Activated naive CD4-positive, alpha-beta T cell treated with anti-CD3 and anti-CD28 coated beads, Interleukin-2, amount 10 ng/mL, durations not matched to agents 7 days and 5 days (primary cell): ENCODE data around the gene LAMA5.

Experiments used
- CTCF ChIA-PET: fragments of 350-600 bp; sonication (Branson Sonifier 250); formaldehyde crosslinking; loops from one replicate; lab custom pipeline; 2021; ENCODE audit warnings: antibody characterized with exemption; lab: Charles Lee
- DNase-seq: peaks from one replicate; pipeline ENCODE4 v3.0.0-alpha.2; 2020
- H3K27ac Mint-ChIP-seq: one replicate; pipeline ENCODE4 v1.8.0; 2021; ENCODE audit warnings: mild to moderate bottlenecking, moderate library complexity, mixed read lengths
- H3K27me3 Mint-ChIP-seq: one replicate; pipeline ENCODE4 v1.8.0; 2021; ENCODE audit warnings: mild to moderate bottlenecking, mixed read lengths
- H3K36me3 Mint-ChIP-seq: one replicate; pipeline ENCODE4 v1.8.0; 2021; ENCODE audit warnings: mixed read lengths
- H3K4me1 Mint-ChIP-seq: one replicate; pipeline ENCODE4 v1.8.0; 2021; ENCODE audit warnings: mixed read lengths
- H3K4me3 Mint-ChIP-seq: one replicate; pipeline ENCODE4 v1.8.0; 2021; ENCODE audit warnings: mild to moderate bottlenecking, moderate library complexity, mixed read lengths
- H3K9me3 Mint-ChIP-seq: one replicate; pipeline ENCODE4 v1.8.0; 2021; ENCODE audit warnings: mixed read lengths

Gene LAMA5

GRCh38 chr20:62357187-62357667, 9.9 kb downstream of the LAMA5 start:
- Mint-ChIP-seq H3K4me1 (no peaks in the 10 kb centered on the region), H3K27ac (no peak overlapping the region), H3K27me3 (peaks cover 20% of the 10 kb centered on the region), H3K36me3 (no peaks in the 10 kb centered on the region), H3K4me3 (no peak overlapping the region), H3K9me3 (no peaks in the 10 kb centered on the region)
- CTCF ChIA-PET = no interaction called here
- DNase-seq = no peak

GRCh38 chr20:62356589-62357186, 10.4 kb downstream of the LAMA5 start:
- DNase-seq = no peak
- CTCF ChIA-PET = no interaction called here
- no peaks in the 10 kb centered on the region for H3K36me3 Mint-ChIP-seq

GRCh38 chr20:62355878-62356588, 11.1 kb downstream of the LAMA5 start:
- no peak overlapping the region for H3K27ac Mint-ChIP-seq
- CTCF ChIA-PET = no interaction called here
- peaks cover 20% of the 10 kb centered on the region for H3K27me3 Mint-ChIP-seq
- no peak overlapping the region for H3K4me3 Mint-ChIP-seq
- H3K36me3 Mint-ChIP-seq = no peaks in the 10 kb centered on the region
- H3K9me3 Mint-ChIP-seq = no peaks in the 10 kb centered on the region
- DNase-seq = no peak
- no peaks in the 10 kb centered on the region for H3K4me1 Mint-ChIP-seq

More at GRCh38 chr20:62356589-62357186, 10.4 kb downstream of the LAMA5 start:
- no peak overlapping the region for H3K27ac Mint-ChIP-seq
- H3K4me3 Mint-ChIP-seq = no peak overlapping the region
- H3K27me3 Mint-ChIP-seq = peaks cover 20% of the 10 kb centered on the region
- H3K4me1 Mint-ChIP-seq = no peaks in the 10 kb centered on the region
- H3K9me3 Mint-ChIP-seq = no peaks in the 10 kb centered on the region

GRCh38 chr20:62355516-62355877, 11.6 kb downstream of the LAMA5 start:
- DNase-seq = no peak
- Mint-ChIP-seq H3K27me3 (peaks cover 20% of the 10 kb centered on the region), H3K4me1 (no peaks in the 10 kb centered on the region)

GRCh38 chr20:62354811-62355341, 12.2 kb downstream of the LAMA5 start:
- no peaks in the 10 kb centered on the region for H3K9me3 Mint-ChIP-seq
- no peaks in the 10 kb centered on the region for H3K36me3 Mint-ChIP-seq

More at GRCh38 chr20:62355516-62355877, 11.6 kb downstream of the LAMA5 start:
- CTCF ChIA-PET = no interaction called here
- H3K27ac Mint-ChIP-seq = no peak overlapping the region
- no peak overlapping the region for H3K4me3 Mint-ChIP-seq
- no peaks in the 10 kb centered on the region for H3K9me3 Mint-ChIP-seq
- H3K36me3 Mint-ChIP-seq = no peaks in the 10 kb centered on the region

GRCh38 chr20:62354031-62354808, 12.9 kb downstream of the LAMA5 start:
- CTCF ChIA-PET = no interaction called here

More at GRCh38 chr20:62354811-62355341, 12.2 kb downstream of the LAMA5 start:
- CTCF ChIA-PET = no interaction called here
- peaks cover 20% of the 10 kb centered on the region for H3K27me3 Mint-ChIP-seq
- H3K4me3 Mint-ChIP-seq = no peak overlapping the region
- no peak for DNase-seq
- no peak overlapping the region for H3K27ac Mint-ChIP-seq
- no peaks in the 10 kb centered on the region for H3K4me1 Mint-ChIP-seq

GRCh38 chr20:62353289-62354030, 13.7 kb downstream of the LAMA5 start:
- no peak overlapping the region for H3K27ac Mint-ChIP-seq
- H3K4me3 Mint-ChIP-seq = no peak overlapping the region
- DNase-seq = no peak
- peaks cover 6% of the 10 kb centered on the region for H3K9me3 Mint-ChIP-seq
- peaks cover 20% of the 10 kb centered on the region for H3K27me3 Mint-ChIP-seq
- no peaks in the 10 kb centered on the region for H3K4me1 Mint-ChIP-seq
- CTCF ChIA-PET = no interaction called here
- H3K36me3 Mint-ChIP-seq = peaks cover 2% of the 10 kb centered on the region

More at GRCh38 chr20:62354031-62354808, 12.9 kb downstream of the LAMA5 start:
- Mint-ChIP-seq H3K4me3 (no peak overlapping the region), H3K9me3 (peaks cover 2% of the 10 kb centered on the region), H3K4me1 (no peaks in the 10 kb centered on the region), H3K27ac (no peak overlapping the region), H3K27me3 (peaks cover 20% of the 10 kb centered on the region), H3K36me3 (peaks cover 2% of the 10 kb centered on the region)
- no peak for DNase-seq

GRCh38 chr20:62352402-62353288, 14.5 kb downstream of the LAMA5 start:
- Mint-ChIP-seq H3K4me1 (no peaks in the 10 kb centered on the region), H3K9me3 (peaks cover 12% of the 10 kb centered on the region), H3K36me3 (peaks cover 2% of the 10 kb centered on the region), H3K27me3 (peaks cover 17% of the 10 kb centered on the region), H3K4me3 (no peak overlapping the region), H3K27ac (no peak overlapping the region)
- CTCF ChIA-PET = no interaction called here
- DNase-seq = no peak

GRCh38 chr20:62351469-62352401, 15.4 kb downstream of the LAMA5 start:
- H3K36me3 Mint-ChIP-seq = peaks cover 2% of the 10 kb centered on the region
- H3K27me3 Mint-ChIP-seq = peaks cover 11% of the 10 kb centered on the region
- no peak for DNase-seq
- H3K4me3 Mint-ChIP-seq = no peak overlapping the region
- no peak overlapping the region for H3K27ac Mint-ChIP-seq
- peaks cover 12% of the 10 kb centered on the region for H3K9me3 Mint-ChIP-seq
- CTCF ChIA-PET = no interaction called here
- no peaks in the 10 kb centered on the region for H3K4me1 Mint-ChIP-seq

GRCh38 chr20:62350629-62351422, 16.3 kb downstream of the LAMA5 start:
- peaks cover 2% of the 10 kb centered on the region for H3K27me3 Mint-ChIP-seq
- CTCF ChIA-PET = no interaction called here
- H3K4me1 Mint-ChIP-seq = no peaks in the 10 kb centered on the region
- H3K9me3 Mint-ChIP-seq = peaks cover 12% of the 10 kb centered on the region
- H3K27ac Mint-ChIP-seq = no peak overlapping the region
- DNase-seq = no peak
- H3K4me3 Mint-ChIP-seq = no peak overlapping the region
- H3K36me3 Mint-ChIP-seq = peaks cover 2% of the 10 kb centered on the region

GRCh38 chr20:62350098-62350628, 16.9 kb downstream of the LAMA5 start:
- Mint-ChIP-seq H3K9me3 (peaks cover 12% of the 10 kb centered on the region), H3K27me3 (no peaks in the 10 kb centered on the region), H3K4me3 (no peak overlapping the region), H3K4me1 (no peaks in the 10 kb centered on the region), H3K36me3 (peaks cover 2% of the 10 kb centered on the region), H3K27ac (no peak overlapping the region)
- CTCF ChIA-PET = no interaction called here
- DNase-seq = no peak
